Measurements from ENCODE around the gene TMEM39B.
"Not testable (repeated sequence)": the region's sequence is repeated elsewhere in the genome, so short reads cannot be mapped to it uniquely, and the experiment has no call there.

Gene TMEM39B

GRCh38 chr1:32071758-32072621 lies 749 bp upstream of the TMEM39B start:
- DNase-seq, result no peak

- no peak for DNase-seq
Measured at GRCh38 chr1:32073299-32074229, 825 bp downstream of the TMEM39B start.

GRCh38 chr1:32074841-32075240 lies 2.1 kb downstream of the TMEM39B start:
- DNase-seq, result no peak

GRCh38 chr1:32077451-32077850 lies 4.7 kb downstream of the TMEM39B start:
- no peak for DNase-seq

- DNase-seq, result no peak
Measured at GRCh38 chr1:32082022-32082421, 9.3 kb downstream of the TMEM39B start.

- DNase-seq, result not testable (repeated sequence)
Measured at GRCh38 chr1:32086381-32086780, 13.6 kb downstream of the TMEM39B start.

GRCh38 chr1:32091176-32091575 lies 18.4 kb downstream of the TMEM39B start:
- no peak for DNase-seq

- DNase-seq, result no peak
Measured at GRCh38 chr1:32091591-32091990, 18.9 kb downstream of the TMEM39B start.

GRCh38 chr1:32094746-32095521 lies 22.2 kb downstream of the TMEM39B start:
- no peak for DNase-seq

GRCh38 chr1:32099426-32099825 lies 26.7 kb downstream of the TMEM39B start:
- DNase-seq, result no peak

- peak; percentile 44 for DNase-seq
Measured at GRCh38 chr1:32100359-32100758, 27.6 kb downstream of the TMEM39B start.

- DNase-seq, result no peak
Measured at GRCh38 chr1:32100807-32101708, 28.3 kb downstream of the TMEM39B start.

- no peak for DNase-seq
Measured at GRCh38 chr1:32104127-32104526, 31.4 kb downstream of the TMEM39B start.

GRCh38 chr1:32105338-32105737 lies 32.6 kb downstream of the TMEM39B start:
- no peak for DNase-seq

GRCh38 chr1:32106663-32107275 lies 34.0 kb downstream of the TMEM39B start:
- DNase-seq, result no peak

- DNase-seq, result peak; percentile 95
Measured at GRCh38 chr1:32107742-32108661, 35.3 kb downstream of the TMEM39B start, which contains the start of gene KPNA6. Gene KPNA6, plus strand, starts transcription at chr1:32108056. Its CDS starts 75 bp downstream, at chr1:32108131.

GRCh38 chr1:32111040-32111623 lies 38.4 kb downstream of the TMEM39B start:
- no peak for DNase-seq

GRCh38 chr1:32111789-32112188 lies 39.0 kb downstream of the TMEM39B start:
- no peak for DNase-seq

- no peak for DNase-seq
Measured at GRCh38 chr1:32112806-32113375, 40.2 kb downstream of the TMEM39B start.

All from right hindlimb (tissue), 1 donor.